Neural progenitor cell (in vitro differentiated cells): ENCODE measurements around the gene ADSS1. TPM values are rescaled to one million over a fixed set of nuclear protein-coding genes. Genes with fewer than 3 reads are reported as not detected.
A peak's percentile ranks its signal among the peaks of the same experiment; 100 is the strongest.

ENCODE experiments used
- DNase-seq: peaks from one replicate; pipeline ENCODE4 v3.0.0-alpha.2; 2016; ENCODE audit warnings: low spot score
- H2AFZ ChIP-seq: fragments of 200-600 bp; sonication (generic); replicated peaks from 2 replicates; pipeline ENCODE4 v1.6.1; 2016; ENCODE audit warnings: antibody characterized with exemption
- H3F3A ChIP-seq: fragments of 200-600 bp; sonication (generic); 2 replicates; pipeline ENCODE4 v1.6.1; 2016; ENCODE audit warnings: antibody characterized with exemption, low read depth
- H3K27ac ChIP-seq: fragments of 200-600 bp; sonication (generic); 2 replicates; pipeline ENCODE4 v1.5.1; 2016; ENCODE audit warnings: mild to moderate bottlenecking
- H3K27me3 ChIP-seq: fragments of 200-600 bp; sonication (generic); 2 replicates; pipeline ENCODE4 v1.6.1; 2016; ENCODE audit warnings: mild to moderate bottlenecking, moderate library complexity
- H3K36me3 ChIP-seq: fragments of 200-600 bp; sonication (generic); 2 replicates; pipeline ENCODE4 v1.5.1; 2016
- H3K4me1 ChIP-seq: fragments of 200-600 bp; sonication (generic); 2 replicates; pipeline ENCODE4 v1.6.1; 2016; ENCODE audit warnings: mixed run types
- H3K4me2 ChIP-seq: fragments of 200-600 bp; sonication (generic); 2 replicates; pipeline ENCODE4 v1.6.1; 2016
- H3K4me3 ChIP-seq: fragments of 200-600 bp; sonication (generic); 2 replicates; pipeline ENCODE4 v1.5.1; 2016
- H3K79me2 ChIP-seq: fragments of 200-600 bp; sonication (generic); 2 replicates; pipeline ENCODE4 v1.6.1; 2016; ENCODE audit warnings: low read depth
- H3K9ac ChIP-seq: fragments of 200-600 bp; sonication (generic); 2 replicates; pipeline ENCODE4 v1.6.1; 2016
- H3K9me3 ChIP-seq: fragments of 200-600 bp; sonication (generic); 2 replicates; pipeline ENCODE4 v1.5.1; 2016; ENCODE audit warnings: low read depth
- H4K20me1 ChIP-seq: fragments of 200-600 bp; sonication (generic); 2 replicates; pipeline ENCODE4 v1.6.1; 2016; ENCODE audit warnings: low read depth
- H3K27ac Mint-ChIP-seq: 3 replicates; pipeline ENCODE4 v1.8.0; 2021; ENCODE audit warnings: mixed read lengths
- H3K27me3 Mint-ChIP-seq: 2 replicates; pipeline ENCODE4 v1.8.0; 2022; ENCODE audit warnings: low read depth, mild to moderate bottlenecking, inconsistent platforms, moderate library complexity, mixed read lengths; ENCODE audit not compliant: insufficient read depth
- H3K36me3 Mint-ChIP-seq: 3 replicates; pipeline ENCODE4 v1.8.0; 2021; ENCODE audit warnings: mixed read lengths
- H3K4me1 Mint-ChIP-seq: 3 replicates; pipeline ENCODE4 v1.8.0; 2021; ENCODE audit warnings: mixed read lengths
- H3K4me3 Mint-ChIP-seq: 3 replicates; pipeline ENCODE4 v1.8.0; 2021; ENCODE audit warnings: mild to moderate bottlenecking, moderate library complexity, mixed read lengths
- H3K9me3 Mint-ChIP-seq: 3 replicates; pipeline ENCODE4 v1.8.0; 2020; ENCODE audit warnings: mixed read lengths
- EZH2 ChIP-seq: fragments of 200-600 bp; sonication (generic); IDR thresholded peaks from 2 replicates; pipeline ENCODE4 v1.6.1; 2017; ENCODE audit warnings: antibody characterized with exemption, mild to moderate bottlenecking, moderate library complexity
- EZH2phosphoT487 ChIP-seq: fragments of 200-600 bp; sonication (generic); IDR thresholded peaks from 2 replicates; pipeline ENCODE4 v1.6.1; 2017; ENCODE audit warnings: antibody characterized with exemption
- total RNA-seq: library from RNA; depleted of rRNA; stranded (reverse); fragments of >200 nt; gene quantifications from 2 replicates; pipeline ENCODE4 v1.2.3, GENCODE V29; 2015; ENCODE audit warnings: low replicate concordance
- TF ChIP-seq, protein P1 (sequence below): fragments of 200-600 bp; sonication (generic); IDR thresholded peaks from 2 replicates; pipeline ENCODE4 v1.5.1; 2017; ENCODE audit warnings: antibody characterized with exemption, mild to moderate bottlenecking

Gene ADSS1
- total RNA-seq, 1 donor from 2014 or later, result 26.4 TPM

- Histone ChIP-seq H4K20me1 (no peaks in the 10 kb centered on the region), H3K36me3 (no peaks in the 10 kb centered on the region), H2AFZ (no peak overlapping the region), H3K27ac (no peak overlapping the region), H3K79me2 (no peaks in the 10 kb centered on the region), H3K4me3 (no peak overlapping the region), H3K27me3 (no peaks in the 10 kb centered on the region), H3K4me2 (no peak overlapping the region), H3K9me3 (no peaks in the 10 kb centered on the region), H3F3A (no peaks in the 10 kb centered on the region), H3K9ac (no peak overlapping the region), H3K4me1 (no peaks in the 10 kb centered on the region)
- Mint-ChIP-seq H3K36me3 (no peaks in the 10 kb centered on the region), H3K27ac (no peak overlapping the region), H3K4me3 (no peak overlapping the region), H3K9me3 (no peaks in the 10 kb centered on the region), H3K27me3 (peaks cover 2% of the 10 kb centered on the region), H3K4me1 (peaks cover 5% of the 10 kb centered on the region)
- no peak for DNase-seq
- TF ChIP-seq, protein P1, sequence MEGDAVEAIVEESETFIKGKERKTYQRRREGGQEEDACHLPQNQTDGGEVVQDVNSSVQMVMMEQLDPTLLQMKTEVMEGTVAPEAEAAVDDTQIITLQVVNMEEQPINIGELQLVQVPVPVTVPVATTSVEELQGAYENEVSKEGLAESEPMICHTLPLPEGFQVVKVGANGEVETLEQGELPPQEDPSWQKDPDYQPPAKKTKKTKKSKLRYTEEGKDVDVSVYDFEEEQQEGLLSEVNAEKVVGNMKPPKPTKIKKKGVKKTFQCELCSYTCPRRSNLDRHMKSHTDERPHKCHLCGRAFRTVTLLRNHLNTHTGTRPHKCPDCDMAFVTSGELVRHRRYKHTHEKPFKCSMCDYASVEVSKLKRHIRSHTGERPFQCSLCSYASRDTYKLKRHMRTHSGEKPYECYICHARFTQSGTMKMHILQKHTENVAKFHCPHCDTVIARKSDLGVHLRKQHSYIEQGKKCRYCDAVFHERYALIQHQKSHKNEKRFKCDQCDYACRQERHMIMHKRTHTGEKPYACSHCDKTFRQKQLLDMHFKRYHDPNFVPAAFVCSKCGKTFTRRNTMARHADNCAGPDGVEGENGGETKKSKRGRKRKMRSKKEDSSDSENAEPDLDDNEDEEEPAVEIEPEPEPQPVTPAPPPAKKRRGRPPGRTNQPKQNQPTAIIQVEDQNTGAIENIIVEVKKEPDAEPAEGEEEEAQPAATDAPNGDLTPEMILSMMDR, result no peak
- TF ChIP-seq EZH2 (no peak), EZH2phosphoT487 (no peak)
These were observed 8.6 kb upstream of the ADSS1 start for GRCh38 chr14:104715416-104715815.

DNA sequence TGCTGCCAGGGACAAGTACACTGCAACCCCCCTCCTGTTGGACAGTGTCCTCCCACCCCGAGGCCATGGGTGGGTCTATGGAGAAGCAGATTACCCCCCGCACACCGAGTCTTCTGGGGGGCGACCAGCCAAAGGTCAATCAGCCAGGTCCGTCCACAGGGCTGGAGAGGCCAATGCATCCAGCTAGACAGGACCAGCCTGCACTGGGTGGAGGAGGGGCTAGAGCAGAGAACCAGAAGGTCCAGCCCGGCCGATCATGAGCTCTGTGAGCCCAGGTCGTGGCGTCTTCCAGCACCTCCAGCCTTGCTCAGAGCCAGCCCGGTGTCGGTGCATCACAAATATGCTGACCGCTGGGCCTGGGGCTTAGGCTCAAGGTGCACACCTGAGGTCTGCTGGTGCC lies 8.2 kb upstream of the ADSS1 start:
- no peak overlapping the region for H3K27ac ChIP-seq
- peaks cover 2% of the 10 kb centered on the region for H3K27me3 Mint-ChIP-seq
- H3K36me3 Mint-ChIP-seq, result no peaks in the 10 kb centered on the region
- H3K9me3 Mint-ChIP-seq, result no peaks in the 10 kb centered on the region
- H3K4me2 ChIP-seq, result no peak overlapping the region
- no peaks in the 10 kb centered on the region for H3F3A ChIP-seq
- H3K4me3 Mint-ChIP-seq, result no peak overlapping the region
- H4K20me1 ChIP-seq, result no peaks in the 10 kb centered on the region
- TF ChIP-seq EZH2, result no peak
- TF ChIP-seq EZH2phosphoT487, result no peak
- TF ChIP-seq, protein P1, result no peak
- H3K4me1 Mint-ChIP-seq, result peaks cover 5% of the 10 kb centered on the region
- no peak overlapping the region for H3K27ac Mint-ChIP-seq
- no peaks in the 10 kb centered on the region for H3K36me3 ChIP-seq
- H3K79me2 ChIP-seq, result no peaks in the 10 kb centered on the region
- H2AFZ ChIP-seq, result no peak overlapping the region
- H3K27me3 ChIP-seq, result no peaks in the 10 kb centered on the region
- H3K4me3 ChIP-seq, result no peak overlapping the region
- no peak overlapping the region for H3K9ac ChIP-seq
- no peaks in the 10 kb centered on the region for H3K9me3 ChIP-seq
- DNase-seq, result no peak
- no peaks in the 10 kb centered on the region for H3K4me1 ChIP-seq

DNA sequence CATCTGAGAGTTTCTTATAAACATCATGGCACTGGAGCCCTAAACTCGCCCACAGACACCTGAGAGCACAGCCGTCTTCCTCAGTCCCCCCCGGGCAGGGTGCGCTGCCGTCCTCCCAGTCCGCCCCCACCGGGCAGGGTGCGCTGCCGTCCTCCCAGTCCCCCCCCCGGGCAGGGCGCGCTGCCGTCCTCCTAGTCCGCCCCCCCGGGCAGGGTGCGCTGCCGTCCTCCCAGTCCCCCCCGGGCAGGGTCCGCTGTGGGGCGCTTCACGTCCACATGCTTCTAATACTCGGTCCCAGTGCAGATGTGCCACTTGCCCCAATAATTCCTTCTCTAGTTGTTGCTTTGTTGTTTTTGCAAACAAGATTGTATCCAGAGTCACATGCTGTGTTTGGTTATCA lies 6.9 kb upstream of the ADSS1 start:
- no peak for TF ChIP-seq EZH2
- TF ChIP-seq EZH2phosphoT487, result no peak
- TF ChIP-seq, protein P1, result no peak
- Histone ChIP-seq H2AFZ (no peak overlapping the region), H3K27ac (no peak overlapping the region), H3K4me3 (no peak overlapping the region), H3K9ac (no peak overlapping the region), H3K4me1 (no peaks in the 10 kb centered on the region), H3K36me3 (no peaks in the 10 kb centered on the region), H3F3A (no peaks in the 10 kb centered on the region), H3K27me3 (no peaks in the 10 kb centered on the region), H3K9me3 (no peaks in the 10 kb centered on the region), H4K20me1 (no peaks in the 10 kb centered on the region), H3K79me2 (no peaks in the 10 kb centered on the region), H3K4me2 (no peak overlapping the region)
- Mint-ChIP-seq H3K27me3 (peaks cover 2% of the 10 kb centered on the region), H3K9me3 (no peaks in the 10 kb centered on the region), H3K27ac (peak overlapping the region; percentile 86), H3K4me3 (no peak overlapping the region), H3K4me1 (peaks cover 9% of the 10 kb centered on the region), H3K36me3 (no peaks in the 10 kb centered on the region)
- no peak for DNase-seq

DNA sequence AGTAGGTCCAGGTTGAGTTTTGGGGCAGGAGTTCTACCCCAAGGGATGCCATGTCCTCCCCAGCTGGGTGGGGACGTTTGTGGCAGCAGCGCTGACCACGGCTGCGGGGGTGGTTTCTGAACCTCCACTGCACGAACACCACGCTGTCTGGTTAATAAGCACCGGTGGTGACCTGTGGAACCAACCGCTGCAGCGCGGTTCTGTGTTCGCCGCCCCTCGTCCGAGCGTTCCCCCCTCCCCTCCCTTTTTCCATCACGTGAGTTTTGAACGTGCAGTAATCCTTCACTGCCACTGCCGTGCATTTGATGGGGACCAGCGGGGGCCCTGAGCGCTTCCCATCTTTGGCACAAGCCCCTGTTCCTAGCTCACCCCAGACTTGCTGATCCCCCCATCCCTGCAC lies 6.4 kb upstream of the ADSS1 start:
- Histone ChIP-seq H3K27ac (no peak overlapping the region), H3K9me3 (no peaks in the 10 kb centered on the region), H3K9ac (no peak overlapping the region), H3K27me3 (no peaks in the 10 kb centered on the region), H3F3A (no peaks in the 10 kb centered on the region), H2AFZ (no peak overlapping the region), H3K4me2 (no peak overlapping the region), H3K4me1 (no peaks in the 10 kb centered on the region), H3K79me2 (no peaks in the 10 kb centered on the region), H4K20me1 (no peaks in the 10 kb centered on the region), H3K36me3 (no peaks in the 10 kb centered on the region), H3K4me3 (no peak overlapping the region)
- H3K27me3 Mint-ChIP-seq, result peaks cover 7% of the 10 kb centered on the region
- H3K4me3 Mint-ChIP-seq, result no peak overlapping the region
- peak overlapping the region; percentile 86 for H3K27ac Mint-ChIP-seq
- H3K36me3 Mint-ChIP-seq, result no peaks in the 10 kb centered on the region
- H3K9me3 Mint-ChIP-seq, result no peaks in the 10 kb centered on the region
- TF ChIP-seq EZH2phosphoT487 (no peak), EZH2 (no peak)
- TF ChIP-seq, protein P1, result no peak
- peaks cover 12% of the 10 kb centered on the region for H3K4me1 Mint-ChIP-seq
- DNase-seq, result no peak
